ENCODE data around the gene SPINDOC. TPM values are rescaled to one million over a fixed set of nuclear protein-coding genes. Genes with fewer than 3 reads are reported as not detected.

The SPINDOC gene
- 32.7 to 52.1 TPM (median 49.7 TPM) in 5 replicates for total RNA-seq (2022; extraction: Qiagen RNA extraction)

GRCh38 chr11:63813035-63813562 lies at the start of gene SPINDOC:
Gene SPINDOC, plus strand, starts transcription at chr11:63813456. Its CDS starts 231 bp downstream, at chr11:63813687.

GRCh38 chr11:63768237-63769041 lies 44.8 kb upstream of the SPINDOC start, which contains the start of gene ZFTA:
Gene ZFTA, minus strand, starts transcription at chr11:63768775. Its CDS starts 153 bp downstream, at chr11:63768622.

GRCh38 chr11:63838678-63839507 lies 25.6 kb downstream of the SPINDOC start, which contains the start of gene MARK2:
Gene MARK2, plus strand, starts transcription at chr11:63839110. Its CDS starts 397 bp downstream, at chr11:63839507.

Other genes starting within 250 kb of the SPINDOC start
- 50.0 to 72.4 TPM (median 60.3 TPM) in 5 replicates for gene PLAAT3, start 199.0 kb upstream of the SPINDOC start, total RNA-seq (2022; extraction: Qiagen RNA extraction)
- 30.3 to 37.2 TPM (median 33.1 TPM) in 5 replicates for gene ATL3, start 142.1 kb upstream of the SPINDOC start, total RNA-seq (2022; extraction: Qiagen RNA extraction)
- 93.6 to 107 TPM (median 103 TPM) in 5 replicates for gene RTN3, start 132.0 kb upstream of the SPINDOC start, total RNA-seq (2022; extraction: Qiagen RNA extraction)
- gene ZFTA, start 44.7 kb upstream of the SPINDOC start, total RNA-seq (2022; extraction: Qiagen RNA extraction) = 3.8 to 6.9 TPM (median 6.0 TPM) in 5 replicates
- gene MARK2, start 25.7 kb downstream of the SPINDOC start, total RNA-seq (2022; extraction: Qiagen RNA extraction) = 25.1 to 28.9 TPM (median 27.7 TPM) in 5 replicates
- gene RCOR2, start 103.7 kb downstream of the SPINDOC start, total RNA-seq (2022; extraction: Qiagen RNA extraction) = 0.87 to 1.3 TPM (median 0.93 TPM) in 5 replicates
- 12.8 to 19.1 TPM (median 16.3 TPM) in 5 replicates for gene NAA40, start 125.5 kb downstream of the SPINDOC start, total RNA-seq (2022; extraction: Qiagen RNA extraction)
- gene COX8A, start 161.2 kb downstream of the SPINDOC start, total RNA-seq (2022; extraction: Qiagen RNA extraction) = 701 to 1,124 TPM (median 971 TPM) in 5 replicates
- 114 to 129 TPM (median 127 TPM) in 5 replicates for gene OTUB1, start 173.0 kb downstream of the SPINDOC start, total RNA-seq (2022; extraction: Qiagen RNA extraction)
- 0.03 to 0.10 TPM (median 0.06 TPM) in 4 of 5 replicates, not detected in the other for gene FLRT1, start 222.5 kb downstream of the SPINDOC start, total RNA-seq (2022; extraction: Qiagen RNA extraction)

Measured in A549 treated with Mapracorat at 1 μM for 4 hours (cell line).